Natural killer cell (primary cell): ENCODE data around the gene UNG. TPM values are rescaled to one million over a fixed set of nuclear protein-coding genes. Genes with fewer than 3 reads are reported as not detected.
"Not testable (repeated sequence)": the region's sequence is repeated elsewhere in the genome, so short reads cannot be mapped to it uniquely, and the experiment has no call there.

Experiments
- ATAC-seq, 3 donors: fragments of 150-1000 bp in 2 of 3; fragments of 200-7000 bp in 1 of 3; cut with Tn5 transposase; 1 replicate in 1 of 3; 2 replicates in 2 of 3; pipeline ENCODE4 v1.10.0; 2021; ENCODE audit warnings: mild to moderate bottlenecking in 2 of 3, moderate library complexity in 2 of 3
- DNase-seq, 2 donors: peaks; one replicate each; pipeline versions ENCODE4 v3.0.0 to v3.0.0-alpha.2; 2013 to 2021; ENCODE audit warnings: mixed read lengths in 1 of 2
- H3K27ac ChIP-seq: one replicate; pipeline ENCODE4 v1.5.1; 2013; ENCODE audit warnings: mild to moderate bottlenecking, low read length
- H3K27me3 ChIP-seq: one replicate; pipeline ENCODE4 v1.6.1; 2013; ENCODE audit warnings: low read length; ENCODE audit not compliant: control insufficient read depth, insufficient read depth
- H3K36me3 ChIP-seq: one replicate; pipeline ENCODE4 v1.6.1; 2013; ENCODE audit warnings: low read length; ENCODE audit not compliant: control insufficient read depth, insufficient read depth
- H3K4me1 ChIP-seq: one replicate; pipeline ENCODE4 v1.6.1; 2013; ENCODE audit warnings: low read length; ENCODE audit not compliant: control insufficient read depth, insufficient read depth
- H3K4me3 ChIP-seq: one replicate; pipeline ENCODE4 v1.5.1; 2013; ENCODE audit warnings: low read length
- H3K9me3 ChIP-seq: one replicate; pipeline ENCODE4 v1.6.1; 2013; ENCODE audit warnings: low read length; ENCODE audit not compliant: control insufficient read depth, insufficient read depth
- H3K27ac Mint-ChIP-seq, 2 donors: one replicate each; pipeline ENCODE4 v1.8.0; 2022; ENCODE audit warnings: mild to moderate bottlenecking in 2 of 2, mixed read lengths in 2 of 2, moderate library complexity in 1 of 2
- H3K27me3 Mint-ChIP-seq, 2 donors: one replicate each; pipeline ENCODE4 v1.8.0; 2022; ENCODE audit warnings: low read depth in 2 of 2, mixed read lengths in 2 of 2
- H3K36me3 Mint-ChIP-seq: one replicate; pipeline ENCODE4 v1.8.0; 2022; ENCODE audit warnings: mixed read lengths
- H3K4me1 Mint-ChIP-seq, 2 donors: one replicate each; pipeline ENCODE4 v1.8.0; 2022; ENCODE audit warnings: mixed read lengths in 2 of 2
- H3K4me3 Mint-ChIP-seq: one replicate; pipeline ENCODE4 v1.8.0; 2022; ENCODE audit warnings: mild to moderate bottlenecking, moderate library complexity, mixed read lengths
- H3K9me3 Mint-ChIP-seq, 2 donors: one replicate each; pipeline ENCODE4 v1.8.0; 2022; ENCODE audit warnings: mixed read lengths in 2 of 2
- WGBS: methylation state at CpG from one replicate; pipeline ENCODE4 v1.1.7; 2013; ENCODE audit warnings: missing lambda C conversion rate; ENCODE audit not compliant: insufficient coverage; 5-methylcytosine and 5-hydroxymethylcytosine counted together
- intact Hi-C: fragments of 100-400 bp; cut with micrococcal nuclease; formaldehyde crosslinking; loops from one replicate; pipeline ENCODE4 v1.14.2; 2022
- total RNA-seq, 4 donors: library from RNA; stranded (reverse); fragments of 120-200 nt in 1 of 4; gene quantifications; one replicate each; pipeline versions ENCODE4 v1.2.3 to v1.2.4, GENCODE V29; 2013 to 2022
- TF ChIP-seq, protein P1 (sequence below): fragments of 200-600 bp; IDR thresholded peaks from one replicate; pipeline ENCODE4 v1.8.0; 2022; ENCODE audit warnings: antibody characterized with exemption

Gene UNG
- total RNA-seq, 3 donors from 2014 or later (not counting 1 experiment from before 2014, with no cell fraction given): 8.7 to 10.7 (median 9.6) TPM

DNA sequence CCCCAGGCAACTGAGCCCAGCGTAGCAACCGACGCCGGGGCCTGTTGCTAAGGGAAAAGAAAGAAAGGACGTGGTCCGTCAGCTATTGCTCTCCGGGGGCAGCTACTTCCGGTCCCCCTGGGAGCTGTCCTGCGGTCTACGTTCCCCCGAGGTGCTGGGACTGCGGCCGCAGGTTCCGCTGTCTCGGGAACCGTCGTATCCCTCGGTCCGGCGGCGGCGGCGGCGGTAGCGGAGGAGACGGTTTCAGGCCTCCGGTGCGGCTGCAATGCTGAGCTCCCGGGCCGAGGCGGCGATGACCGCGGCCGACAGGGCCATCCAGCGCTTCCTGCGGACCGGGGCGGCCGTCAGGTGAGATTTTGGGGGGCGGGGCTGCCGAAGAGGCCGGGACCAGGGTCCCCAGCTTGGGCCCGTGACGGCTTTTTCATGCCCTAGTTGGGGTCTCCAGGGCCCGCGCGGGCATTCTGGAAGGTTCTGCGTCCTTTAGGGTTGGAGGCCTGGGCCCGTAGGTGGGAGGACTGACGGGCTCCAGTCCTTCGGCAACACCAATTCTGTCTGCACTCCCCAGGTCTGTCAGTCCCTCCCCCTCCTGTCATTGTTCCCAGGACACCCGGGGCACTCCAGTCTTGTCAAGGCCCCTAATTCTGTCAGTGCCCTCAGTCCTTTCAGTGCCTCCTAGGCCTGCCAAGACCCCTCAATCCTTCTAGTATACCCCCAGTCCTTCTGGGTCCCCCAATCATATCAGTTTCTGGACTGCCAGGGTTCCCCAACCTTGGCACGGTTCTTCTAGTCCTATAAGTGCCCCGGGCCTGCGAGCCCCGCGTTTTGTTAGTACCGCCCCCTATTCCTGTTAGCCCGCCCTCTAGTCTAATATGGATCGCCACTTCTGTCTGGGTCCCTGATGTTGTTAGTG is 44.7 kb upstream of the UNG start, which contains the start of gene USP30:
USP30 (plus strand) TSS at position 163 of the 910 bp plus-strand sequence; CDS start at position 266, 103 bp downstream.
- Histone ChIP-seq H3K27me3 (no peaks in the 10 kb centered on the region), H3K4me3 (peak within 1 kb of the TSS; percentile 87), H3K36me3 (no peaks in the 10 kb centered on the region), H3K27ac (peak within 1 kb of the TSS; percentile 94), H3K4me1 (peaks cover 23% of the 10 kb centered on the region), H3K9me3 (no peaks in the 10 kb centered on the region)
- under 1% methylated on average over 61 of the region's 61 CpGs for WGBS
- Mint-ChIP-seq H3K27ac (peak within 1 kb of the TSS; percentile 94 to 97), H3K4me1 (peaks cover 23 to 27% of the 10 kb centered on the region in 2 donors), H3K9me3 (no peaks in the 10 kb centered on the region), H3K4me3 (peak within 1 kb of the TSS; percentile 99), H3K27me3 (no peaks in the 10 kb centered on the region), H3K36me3 (no peaks in the 10 kb centered on the region)
- TF ChIP-seq, protein P1, sequence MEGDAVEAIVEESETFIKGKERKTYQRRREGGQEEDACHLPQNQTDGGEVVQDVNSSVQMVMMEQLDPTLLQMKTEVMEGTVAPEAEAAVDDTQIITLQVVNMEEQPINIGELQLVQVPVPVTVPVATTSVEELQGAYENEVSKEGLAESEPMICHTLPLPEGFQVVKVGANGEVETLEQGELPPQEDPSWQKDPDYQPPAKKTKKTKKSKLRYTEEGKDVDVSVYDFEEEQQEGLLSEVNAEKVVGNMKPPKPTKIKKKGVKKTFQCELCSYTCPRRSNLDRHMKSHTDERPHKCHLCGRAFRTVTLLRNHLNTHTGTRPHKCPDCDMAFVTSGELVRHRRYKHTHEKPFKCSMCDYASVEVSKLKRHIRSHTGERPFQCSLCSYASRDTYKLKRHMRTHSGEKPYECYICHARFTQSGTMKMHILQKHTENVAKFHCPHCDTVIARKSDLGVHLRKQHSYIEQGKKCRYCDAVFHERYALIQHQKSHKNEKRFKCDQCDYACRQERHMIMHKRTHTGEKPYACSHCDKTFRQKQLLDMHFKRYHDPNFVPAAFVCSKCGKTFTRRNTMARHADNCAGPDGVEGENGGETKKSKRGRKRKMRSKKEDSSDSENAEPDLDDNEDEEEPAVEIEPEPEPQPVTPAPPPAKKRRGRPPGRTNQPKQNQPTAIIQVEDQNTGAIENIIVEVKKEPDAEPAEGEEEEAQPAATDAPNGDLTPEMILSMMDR: no peak
- intact Hi-C loops: loop anchor here (1.0 to 10.0 kb wide), 5 partner anchors 41 to 492 kb away; partner anchors contain the start of genes ALKBH2, CORO1C, SART3 and SELPLG
- ATAC-seq (peak; percentile 65 to 90 (median 85)), DNase-seq (peak; percentile 83 to 94)

DNA sequence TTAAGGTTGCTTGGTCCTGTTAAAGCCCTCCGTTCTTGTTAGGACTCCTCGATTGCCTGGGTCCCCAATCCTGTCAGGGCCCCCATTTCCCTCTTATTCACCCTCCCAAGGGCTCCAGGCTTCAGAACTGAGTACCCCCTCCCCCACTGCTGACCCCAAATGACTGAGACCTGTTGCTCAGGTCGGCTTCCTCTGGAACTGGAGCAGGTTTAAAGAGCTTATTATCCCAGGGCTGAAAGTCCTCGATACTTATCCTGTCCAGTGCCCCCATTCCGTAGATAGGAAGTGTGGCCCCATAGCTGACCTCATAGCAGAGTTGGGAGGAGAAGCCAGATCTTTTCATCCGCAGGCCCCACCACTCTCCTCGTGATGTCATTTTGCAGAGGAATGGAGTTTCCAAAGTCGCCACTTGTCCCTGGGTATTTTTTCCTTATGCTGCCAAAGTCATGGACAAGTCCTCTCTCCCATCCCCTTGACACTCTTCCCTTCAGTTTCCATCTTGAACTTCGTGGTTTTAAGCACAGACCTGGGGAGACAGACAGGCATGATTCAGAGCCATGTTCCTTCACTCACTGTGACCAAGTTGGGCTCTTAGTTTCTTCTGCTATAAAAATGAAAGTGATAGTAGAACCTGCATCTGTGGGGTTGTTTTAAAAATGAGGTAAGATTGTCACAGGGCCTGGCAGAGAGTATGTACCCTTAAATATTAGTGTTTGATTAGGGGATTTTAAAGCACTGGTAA is 43.8 kb upstream of the UNG start:
- H3K4me3 ChIP-seq: peak overlapping the region; percentile 87
- Mint-ChIP-seq H3K36me3 (no peaks in the 10 kb centered on the region), H3K4me3 (peak overlapping the region; percentile 99), H3K9me3 (no peaks in the 10 kb centered on the region), H3K27ac (peak overlapping the region; percentile 94 to 97), H3K27me3 (no peaks in the 10 kb centered on the region), H3K4me1 (peaks cover 23 to 27% of the 10 kb centered on the region in 2 donors)
- 15% methylated on average over 9 of the region's 9 CpGs for WGBS
- H3K36me3 ChIP-seq: no peaks in the 10 kb centered on the region
- H3K27me3 ChIP-seq: no peaks in the 10 kb centered on the region
- H3K4me1 ChIP-seq: peaks cover 23% of the 10 kb centered on the region
- intact Hi-C loops: loop anchor here (1.0 to 10.0 kb wide), 5 partner anchors 40 to 493 kb away; partner anchors contain the start of genes ALKBH2, CORO1C, SART3 and SELPLG
- no peaks in the 10 kb centered on the region for H3K9me3 ChIP-seq
- H3K27ac ChIP-seq: peak overlapping the region; percentile 94
- DNase-seq (peak; percentile 23 to 73), ATAC-seq (peak; percentile 60 to 70 (median 65))
- TF ChIP-seq, protein P1: no peak

DNA sequence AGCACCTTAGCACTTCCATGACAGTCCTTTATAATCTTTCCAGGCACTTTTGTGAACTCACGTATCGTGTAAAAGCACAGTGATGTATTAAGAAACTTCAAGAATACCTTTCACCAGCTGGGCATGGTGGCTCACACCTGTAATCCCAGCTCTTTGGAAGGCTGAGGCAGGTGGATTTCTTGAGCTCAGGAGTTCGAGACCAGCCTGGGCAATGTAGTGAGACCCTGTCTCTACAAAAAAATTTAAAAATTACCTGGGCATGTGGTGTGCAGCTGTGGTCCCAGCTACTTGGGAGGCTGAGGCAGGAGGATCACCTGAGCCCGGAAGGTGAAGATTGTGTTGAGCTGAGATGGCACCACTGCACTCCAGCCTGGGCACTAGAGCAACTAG is 43.3 kb upstream of the UNG start:
- not testable (repeated sequence) for DNase-seq

More for the DNA sequence above, 43.3 kb upstream of the UNG start:
- not testable (repeated sequence) for H3K36me3 ChIP-seq, H3K9me3 ChIP-seq, H3K27me3 ChIP-seq, ATAC-seq, H3K9me3 Mint-ChIP-seq, H3K27me3 Mint-ChIP-seq, H3K36me3 Mint-ChIP-seq
- Histone ChIP-seq H3K4me1 (peaks cover 23% of the 10 kb centered on the region), H3K27ac (peak overlapping the region; percentile 94), H3K4me3 (peak overlapping the region; percentile 87)
- WGBS: 96% methylated on average over 2 of the region's 4 CpGs
- intact Hi-C loops: loop anchor here (5.0 to 10.0 kb wide), 2 partner anchors 319 to 422 kb away; partner anchors contain the start of genes CORO1C and SELPLG
- peak overlapping the region; percentile 99 for H3K4me3 Mint-ChIP-seq
- H3K27ac Mint-ChIP-seq: peak overlapping the region; percentile 94 to 97
- peaks cover 23 to 27% of the 10 kb centered on the region in 2 donors for H3K4me1 Mint-ChIP-seq
